ENCODE data around the gene CSMD2.

GRCh38 chr1:33719771-33720670 lies 445.0 kb downstream of the CSMD2 start:
- TF ChIP-seq CTCF (IDR thresholded peaks at IDR 0.05; ENCODE audit: control extremely low read depth in 1 of 3, insufficient read depth in 1 of 3, low read depth in 1 of 3, low read length in 3 of 3) (no peak), ATF2 (IDR thresholded peaks at IDR 0.05; ENCODE audit: low read length) (no peak), EGR1 (IDR thresholded peaks at IDR 0.05; ENCODE audit: borderline replicate concordance, low read depth, low read length) (no peak), EZH2 (IDR thresholded peaks at IDR 0.05; ENCODE audit: low read depth, low read length, severe bottlenecking) (no peak), RBBP5 (IDR thresholded peaks at IDR 0.05; ENCODE audit: borderline replicate concordance, low read depth, low read length) (no peak)
